Trophoblast cell (in vitro differentiated cells and primary cell): ENCODE measurements around the gene ANP32B.

ENCODE experiments used
- DNase-seq, 2 donors: peaks; one replicate each; pipeline ENCODE4 v3.0.0-alpha.2; 2016
- H2AFZ ChIP-seq: 2 replicates; pipeline ENCODE4 v1.6.1; 2013; ENCODE audit warnings: low read length, moderate library complexity, mild to moderate bottlenecking; ENCODE audit not compliant: insufficient read depth, poor library complexity
- H2AK5ac ChIP-seq: 2 replicates; pipeline ENCODE4 v1.6.1; 2013; ENCODE audit warnings: mild to moderate bottlenecking, low read length
- H2BK120ac ChIP-seq: 2 replicates; pipeline ENCODE4 v1.6.1; 2013; ENCODE audit warnings: low read length, mild to moderate bottlenecking, moderate library complexity; ENCODE audit not compliant: insufficient read depth, poor library complexity
- H2BK12ac ChIP-seq: 2 replicates; pipeline ENCODE4 v1.6.1; 2013; ENCODE audit warnings: mild to moderate bottlenecking, low read length, moderate library complexity
- H2BK5ac ChIP-seq: 2 replicates; pipeline ENCODE4 v1.6.1; 2013; ENCODE audit warnings: low read length, low read depth, moderate library complexity, mild to moderate bottlenecking; ENCODE audit not compliant: poor library complexity
- H3K14ac ChIP-seq: 2 replicates; pipeline ENCODE4 v1.6.1; 2013; ENCODE audit warnings: mild to moderate bottlenecking, low read length
- H3K18ac ChIP-seq: 2 replicates; pipeline ENCODE4 v1.6.1; 2013; ENCODE audit warnings: mild to moderate bottlenecking, low read length
- H3K23ac ChIP-seq: 2 replicates; pipeline ENCODE4 v1.6.1; 2013; ENCODE audit warnings: low read length
- H3K27ac ChIP-seq: 2 replicates; pipeline ENCODE4 v1.5.1; 2013; ENCODE audit warnings: low read depth, mild to moderate bottlenecking, inconsistent platforms, low read length, moderate library complexity
- H3K27me3 ChIP-seq: 2 replicates; pipeline ENCODE4 v1.6.1; 2013; ENCODE audit warnings: inconsistent platforms, mild to moderate bottlenecking, low read length, moderate library complexity; ENCODE audit not compliant: insufficient read depth
- H3K36me3 ChIP-seq, 2 experiments: 1 replicate in 1 of 2; 2 replicates in 1 of 2; pipeline ENCODE4 v1.6.1; 2013; ENCODE audit warnings: low read length in 2 of 2, mild to moderate bottlenecking in 2 of 2, moderate library complexity in 1 of 2; ENCODE audit not compliant: insufficient read depth in 2 of 2, control insufficient read depth in 1 of 2
- H3K4ac ChIP-seq: 2 replicates; pipeline ENCODE4 v1.6.1; 2013; ENCODE audit warnings: low read depth, mild to moderate bottlenecking, low read length, moderate library complexity
- H3K4me1 ChIP-seq, 2 experiments: 1 replicate in 1 of 2; 2 replicates in 1 of 2; pipeline ENCODE4 v1.6.1; 2013; ENCODE audit warnings: low read length in 2 of 2, mild to moderate bottlenecking in 2 of 2, moderate library complexity in 1 of 2; ENCODE audit not compliant: insufficient read depth in 2 of 2, control insufficient read depth in 1 of 2
- H3K4me2 ChIP-seq: 2 replicates; pipeline ENCODE4 v1.6.1; 2013; ENCODE audit warnings: inconsistent platforms, mild to moderate bottlenecking, low read length, moderate library complexity
- H3K4me3 ChIP-seq: 2 replicates; pipeline ENCODE4 v1.5.1; 2013; ENCODE audit warnings: mild to moderate bottlenecking, low read depth, low read length, inconsistent platforms
- H3K79me1 ChIP-seq: one replicate; pipeline ENCODE4 v1.6.1; 2013; ENCODE audit warnings: low read length
- H3K79me2 ChIP-seq: 2 replicates; pipeline ENCODE4 v1.6.1; 2013; ENCODE audit warnings: low read length, mild to moderate bottlenecking; ENCODE audit not compliant: control insufficient read depth, insufficient read depth, poor library complexity
- H3K9ac ChIP-seq: 2 replicates; pipeline ENCODE4 v1.6.1; 2013; ENCODE audit warnings: mild to moderate bottlenecking, low read length
- H3K9me3 ChIP-seq: 2 replicates; pipeline ENCODE4 v1.6.1; 2013; ENCODE audit warnings: low read depth, mild to moderate bottlenecking, control low read depth, inconsistent platforms, low read length; ENCODE audit not compliant: insufficient read depth
- H4K12ac ChIP-seq: 2 replicates; pipeline ENCODE4 v1.6.1; 2013; ENCODE audit warnings: low read depth, mild to moderate bottlenecking, low read length, moderate library complexity
- H4K8ac ChIP-seq: 2 replicates; pipeline ENCODE4 v1.6.1; 2013; ENCODE audit warnings: low read depth, mild to moderate bottlenecking, low read length, moderate library complexity
- H4K91ac ChIP-seq: one replicate; pipeline ENCODE4 v1.6.1; 2013; ENCODE audit warnings: low read depth, mild to moderate bottlenecking, low read length, moderate library complexity
- WGBS: extraction: QIAGEN DNeasy Blood & Tissue Kit; methylation state at CpG from one replicate; pipeline ENCODE4 v1.1.7; 2013; ENCODE audit warnings: missing lambda C conversion rate; ENCODE audit not compliant: insufficient read length, insufficient coverage; ENCODE audit errors: extremely low coverage; 5-methylcytosine and 5-hydroxymethylcytosine counted together

ANP32B gene

GRCh38 chr9:98008764-98009163, 25.6 kb downstream of the ANP32B start:
- H3K4ac ChIP-seq, result no peak overlapping the region
- no peak overlapping the region for H2AK5ac ChIP-seq
- no peak overlapping the region for H2BK12ac ChIP-seq
- H3K9me3 ChIP-seq, result no peaks in the 10 kb centered on the region
- no peak overlapping the region for H3K4me3 ChIP-seq
- no peak overlapping the region for H4K12ac ChIP-seq
- no peak overlapping the region for H3K23ac ChIP-seq
- no peak for DNase-seq
- no peaks in the 10 kb centered on the region for H3K27me3 ChIP-seq
- no peak overlapping the region for H2BK120ac ChIP-seq
- H3K36me3 ChIP-seq, result peaks cover 31 to 65% of the 10 kb centered on the region in 2 experiments
- no peak overlapping the region for H3K4me2 ChIP-seq
- no peaks in the 10 kb centered on the region for H3K79me1 ChIP-seq
- no peaks in the 10 kb centered on the region for H3K4me1 ChIP-seq
- no peak overlapping the region for H2BK5ac ChIP-seq
- H4K91ac ChIP-seq, result no peak overlapping the region
- H4K8ac ChIP-seq, result no peak overlapping the region
- no peak overlapping the region for H2AFZ ChIP-seq
- no peaks in the 10 kb centered on the region for H3K79me2 ChIP-seq
- H3K27ac ChIP-seq, result no peak overlapping the region
- H3K14ac ChIP-seq, result no peak overlapping the region
- no peak overlapping the region for H3K18ac ChIP-seq
- WGBS, result no CpG with 5 or more reads among the region's 3 CpGs
- no peak overlapping the region for H3K9ac ChIP-seq

DNA sequence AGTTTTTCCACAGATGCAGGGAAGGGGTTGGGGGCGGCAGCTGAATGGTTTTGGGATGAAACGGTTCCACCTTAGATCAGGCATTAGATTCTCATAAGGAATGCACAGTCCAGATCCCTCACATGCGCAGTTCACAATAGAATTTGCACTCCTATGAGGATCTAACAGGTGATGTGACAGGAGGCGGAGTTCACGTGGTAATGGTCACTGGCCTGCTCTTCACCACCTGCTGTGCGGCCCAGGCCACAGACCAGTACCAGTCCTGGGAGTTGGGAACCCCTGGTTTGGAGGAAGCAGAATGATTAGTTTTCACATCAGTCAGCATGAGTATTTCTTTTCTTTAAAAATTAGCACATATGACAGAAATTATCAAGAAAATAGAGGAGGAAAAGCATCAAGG, 26.3 kb downstream of the ANP32B start:
- H3K4me2 ChIP-seq, result no peak overlapping the region
- no peak overlapping the region for H3K9ac ChIP-seq
- no peak overlapping the region for H3K23ac ChIP-seq
- H3K36me3 ChIP-seq, result peaks cover 31 to 68% of the 10 kb centered on the region in 2 experiments
- H4K8ac ChIP-seq, result no peak overlapping the region
- H2BK12ac ChIP-seq, result no peak overlapping the region
- H2BK120ac ChIP-seq, result no peak overlapping the region
- H3K9me3 ChIP-seq, result no peaks in the 10 kb centered on the region
- H4K91ac ChIP-seq, result no peak overlapping the region
- DNase-seq, result no peak
- H3K79me2 ChIP-seq, result no peaks in the 10 kb centered on the region
- no peak overlapping the region for H2AFZ ChIP-seq
- H2AK5ac ChIP-seq, result no peak overlapping the region
- no peak overlapping the region for H4K12ac ChIP-seq
- H3K14ac ChIP-seq, result no peak overlapping the region
- no peak overlapping the region for H3K4me3 ChIP-seq
- H3K27me3 ChIP-seq, result no peaks in the 10 kb centered on the region
- no peak overlapping the region for H3K27ac ChIP-seq
- H3K79me1 ChIP-seq, result no peaks in the 10 kb centered on the region
- WGBS, result no CpG with 5 or more reads among the region's 6 CpGs
- H3K4ac ChIP-seq, result no peak overlapping the region
- H3K4me1 ChIP-seq, result no peaks in the 10 kb centered on the region
- H3K18ac ChIP-seq, result no peak overlapping the region
- no peak overlapping the region for H2BK5ac ChIP-seq

DNA sequence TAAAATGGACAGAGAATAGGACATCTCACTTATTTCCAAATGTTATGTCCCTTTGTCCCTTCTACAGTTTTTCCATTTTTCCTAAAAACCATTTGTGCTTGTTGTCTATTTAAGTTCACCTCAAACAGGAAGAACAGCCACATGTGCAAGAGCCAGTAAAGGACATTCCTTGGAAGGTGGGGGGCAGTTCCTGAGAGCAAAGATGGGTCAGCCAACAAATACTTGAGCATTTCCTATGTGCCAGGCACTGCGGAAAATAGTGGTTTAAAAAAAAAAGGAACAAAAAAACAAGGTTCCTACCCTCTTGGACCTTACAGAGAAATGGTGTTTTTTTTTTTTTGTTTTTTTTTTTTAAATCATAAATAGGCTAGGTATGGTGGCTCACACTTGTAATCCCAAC, 26.8 kb downstream of the ANP32B start:
- H2AK5ac ChIP-seq, result no peak overlapping the region
- peaks cover 30 to 70% of the 10 kb centered on the region in 2 experiments for H3K36me3 ChIP-seq
- H2BK12ac ChIP-seq, result no peak overlapping the region
- no peaks in the 10 kb centered on the region for H3K9me3 ChIP-seq
- H3K9ac ChIP-seq, result no peak overlapping the region
- H4K8ac ChIP-seq, result no peak overlapping the region
- H3K18ac ChIP-seq, result no peak overlapping the region
- H3K79me1 ChIP-seq, result no peaks in the 10 kb centered on the region
- no peaks in the 10 kb centered on the region for H3K79me2 ChIP-seq
- no peak overlapping the region for H3K27ac ChIP-seq
- no peak overlapping the region for H3K4me3 ChIP-seq
- no peak for DNase-seq
- no peak overlapping the region for H3K14ac ChIP-seq
- no peak overlapping the region for H3K4ac ChIP-seq
- H3K4me1 ChIP-seq, result no peaks in the 10 kb centered on the region
- H2AFZ ChIP-seq, result no peak overlapping the region
- H4K91ac ChIP-seq, result no peak overlapping the region
- no peak overlapping the region for H2BK120ac ChIP-seq
- H2BK5ac ChIP-seq, result no peak overlapping the region
- H3K4me2 ChIP-seq, result no peak overlapping the region
- WGBS, result no CpG with 5 or more reads among the region's 1 CpG
- no peaks in the 10 kb centered on the region for H3K27me3 ChIP-seq
- no peak overlapping the region for H3K23ac ChIP-seq
- no peak overlapping the region for H4K12ac ChIP-seq

DNA sequence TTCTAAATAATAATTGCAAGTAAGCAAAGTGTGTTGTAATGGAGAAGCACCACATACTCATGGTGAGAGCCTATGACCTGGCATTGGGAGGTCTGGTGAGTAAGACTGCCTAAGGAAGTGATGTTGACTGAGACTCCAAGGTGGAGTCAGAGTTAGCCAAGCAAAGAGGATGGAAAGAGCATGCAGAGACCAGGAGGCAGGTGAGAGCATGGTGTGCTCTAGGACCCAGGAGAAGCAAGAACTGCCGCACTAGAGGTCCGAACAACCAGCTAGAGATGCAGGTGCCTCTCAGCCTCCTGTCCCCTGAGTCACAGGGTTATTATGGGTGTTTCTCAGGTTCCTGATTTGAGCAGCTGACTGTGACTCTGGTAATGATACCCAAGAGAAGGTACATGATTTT, 27.3 kb downstream of the ANP32B start:
- Histone ChIP-seq H3K18ac (no peak overlapping the region), H3K27ac (no peak overlapping the region), H4K91ac (no peak overlapping the region), H2BK12ac (no peak overlapping the region), H3K9ac (no peak overlapping the region), H3K27me3 (no peaks in the 10 kb centered on the region), H4K8ac (no peak overlapping the region), H2BK5ac (no peak overlapping the region), H3K23ac (no peak overlapping the region), H2AFZ (no peak overlapping the region), H4K12ac (no peak overlapping the region), H3K79me2 (no peaks in the 10 kb centered on the region), H3K4me3 (no peak overlapping the region), H3K4me2 (no peak overlapping the region), H3K4ac (no peak overlapping the region), H3K14ac (no peak overlapping the region), H2BK120ac (no peak overlapping the region), H2AK5ac (no peak overlapping the region), H3K79me1 (no peaks in the 10 kb centered on the region), H3K4me1 (no peaks in the 10 kb centered on the region), H3K36me3 (peaks cover 26 to 68% of the 10 kb centered on the region in 2 experiments), H3K9me3 (no peaks in the 10 kb centered on the region)
- peak; percentile 81 to 84 for DNase-seq
- WGBS, result no CpG with 5 or more reads among the region's 2 CpGs
